ENCODE measurements around the gene BIN1.
A peak's percentile ranks its signal among the peaks of the same experiment; 100 is the strongest.
"Not testable (repeated sequence)": the region's sequence is repeated elsewhere in the genome, so short reads cannot be mapped to it uniquely, and the experiment has no call there.

The BIN1 gene

GRCh38 chr2:127043367-127044164, 63.4 kb downstream of the BIN1 start:
- no peak for DNase-seq

GRCh38 chr2:127041259-127041970, 65.5 kb downstream of the BIN1 start:
- DNase-seq: no peak

GRCh38 chr2:127040169-127040568, 66.8 kb downstream of the BIN1 start:
- DNase-seq: no peak

- DNase-seq: no peak
Observed at GRCh38 chr2:127039387-127040031, 67.4 kb downstream of the BIN1 start.

GRCh38 chr2:127037476-127037875, 69.5 kb downstream of the BIN1 start:
- DNase-seq: no peak

GRCh38 chr2:127034883-127035611, 71.9 kb downstream of the BIN1 start:
- no peak for DNase-seq

GRCh38 chr2:127034051-127034450, 72.9 kb downstream of the BIN1 start:
- DNase-seq: no peak

- no peak for DNase-seq
Observed at GRCh38 chr2:127032621-127033020, 74.3 kb downstream of the BIN1 start.

- DNase-seq: no peak
Observed at GRCh38 chr2:127029350-127030051, 77.5 kb downstream of the BIN1 start.

GRCh38 chr2:127028745-127029144, 78.2 kb downstream of the BIN1 start:
- DNase-seq: not testable (repeated sequence)

GRCh38 chr2:127027715-127028114, 79.2 kb downstream of the BIN1 start:
- DNase-seq: no peak

- peak; percentile 42 for DNase-seq
Observed at GRCh38 chr2:127025359-127026166, 81.4 kb downstream of the BIN1 start.

- no peak for DNase-seq
Observed at GRCh38 chr2:127024769-127025358, 82.1 kb downstream of the BIN1 start.

- no peak for DNase-seq
Observed at GRCh38 chr2:127023504-127023903, 83.5 kb downstream of the BIN1 start.

- no peak for DNase-seq
Observed at GRCh38 chr2:127022817-127023216, 84.1 kb downstream of the BIN1 start.

- DNase-seq: no peak
Observed at GRCh38 chr2:127020536-127020935, 86.4 kb downstream of the BIN1 start.

- DNase-seq: no peak
Observed at GRCh38 chr2:127017548-127017947, 89.4 kb downstream of the BIN1 start.

- DNase-seq: no peak
Observed at GRCh38 chr2:127016329-127016728, 90.6 kb downstream of the BIN1 start.

- DNase-seq: no peak
Observed at GRCh38 chr2:127015106-127015910, 91.6 kb downstream of the BIN1 start.

GRCh38 chr2:127014630-127015029, 92.3 kb downstream of the BIN1 start:
- no peak for DNase-seq
